ENCODE measurements around the gene GART. TPM values are rescaled to one million over a fixed set of nuclear protein-coding genes. Genes with fewer than 3 reads are reported as not detected.

Gene GART
- total and polyA plus RNA-seq, 8 donors, result 10.3 to 37.9 (median 29.7) TPM

- intact Hi-C loops (cut with DNase I), result no loop called here
- ATAC-seq, result no peak
- no peak for TF ChIP-seq CTCF (IDR thresholded peaks at IDR 0.05)
Measured at GRCh38 chr21:33488936-33489335, 53.0 kb downstream of the GART start.

GRCh38 chr21:33487996-33488395, 53.9 kb downstream of the GART start:
- Histone ChIP-seq H3K36me3 (no peaks in the 10 kb centered on the region), H3K27me3 (no peaks in the 10 kb centered on the region), H3K9me3 (no peaks in the 10 kb centered on the region), H3K4me1 (no peaks in the 10 kb centered on the region), H3K27ac (no peak overlapping the region), H3K4me3 (no peak overlapping the region)
- 91 to 93% methylated on average over 5 of the region's 5 CpGs for WGBS, 2 donors
- FAIRE-seq (no peak), ATAC-seq (no peak), DNase-seq (no peak)
- no peak for TF ChIP-seq CTCF (IDR thresholded peaks at IDR 0.05)
- intact Hi-C loops (cut with DNase I), result no loop called here

More at GRCh38 chr21:33488936-33489335, 53.0 kb downstream of the GART start:
- H3K27ac ChIP-seq, result no peak overlapping the region
- no peaks in the 10 kb centered on the region for H3K36me3 ChIP-seq
- WGBS, 2 donors, result 81 to 91% methylated on average over 4 of the region's 4 CpGs
- H3K27me3 ChIP-seq, result no peaks in the 10 kb centered on the region
- H3K9me3 ChIP-seq, result no peaks in the 10 kb centered on the region
- H3K4me3 ChIP-seq, result no peak overlapping the region
- H3K4me1 ChIP-seq, result no peaks in the 10 kb centered on the region
- no peak for DNase-seq
- no peak for FAIRE-seq

- H3K27ac ChIP-seq, result no peak overlapping the region
- DNase-seq (no peak), FAIRE-seq (no peak)
Measured at GRCh38 chr21:33481314-33481943, 60.5 kb downstream of the GART start.

GRCh38 chr21:33480481-33481103, 61.3 kb downstream of the GART start:
- intact Hi-C loops (cut with DNase I), result no loop called here
- peak overlapping the region; percentile 87 to 95 (median 91) for H3K27ac ChIP-seq
- H3K4me1 ChIP-seq, result peaks cover 0 to 6% (median 4%) of the 10 kb centered on the region in 3 donors
- H3K27me3 ChIP-seq, result no peaks in the 10 kb centered on the region
- FAIRE-seq (no peak), DNase-seq (no peak), ATAC-seq (no peak)
- no peak for TF ChIP-seq CTCF (IDR thresholded peaks at IDR 0.05)
- H3K4me3 ChIP-seq, result peak overlapping the region; percentile 29 to 98 (median 79)
- WGBS, 2 donors, result 17 to 19% methylated on average over 17 of the region's 17 CpGs
- H3K36me3 ChIP-seq, result no peaks in the 10 kb centered on the region
- H3K9me3 ChIP-seq, result no peaks in the 10 kb centered on the region

More at GRCh38 chr21:33481314-33481943, 60.5 kb downstream of the GART start:
- no peak for ATAC-seq
- H3K36me3 ChIP-seq, result no peaks in the 10 kb centered on the region
- intact Hi-C loops (cut with DNase I), result no loop called here
- peak overlapping the region in 1 of 4 donors; percentile 90 for H3K4me3 ChIP-seq
- H3K27me3 ChIP-seq, result no peaks in the 10 kb centered on the region
- H3K4me1 ChIP-seq, result peaks cover 0 to 6% (median 4%) of the 10 kb centered on the region in 3 donors
- WGBS, 2 donors, result 86 to 92% methylated on average over 9 of the region's 9 CpGs
- TF ChIP-seq CTCF (IDR thresholded peaks at IDR 0.05), result no peak
- no peaks in the 10 kb centered on the region for H3K9me3 ChIP-seq
